H1 (cell line): ENCODE results near the gene SLC22A14. TPM values are rescaled to one million over a fixed set of nuclear protein-coding genes. Genes with fewer than 3 reads are reported as not detected.

Source experiments
- CTCF ChIA-PET: fragments of 300-600 bp; sonication (Branson Sonifier 250); formaldehyde crosslinking; loops from one replicate; lab custom pipeline; 2021; ENCODE audit not compliant: partially characterized antibody; lab: Charles Lee
- POLR2A ChIA-PET: fragments of 300-600 bp; sonication (Branson Sonifier 250); formaldehyde crosslinking; loops from one replicate; lab custom pipeline; 2021; ENCODE audit warnings: inconsistent platforms; ENCODE audit not compliant: partially characterized antibody; lab: Charles Lee
- DNase-seq, 2 experiments: peaks; one replicate each; pipeline versions ENCODE4 v3.0.0 to v3.0.0-alpha.2; 2010 to 2022; ENCODE audit warnings: low spot score in 2 of 2, low read depth in 1 of 2, mixed read lengths in 1 of 2
- FAIRE-seq: peaks from 2 replicates; lab custom pipeline; 2011; peaks lifted over from hg19 to GRCh38; lab: Jason Lieb, UNC
- H2AFZ ChIP-seq: 2 replicates; pipeline ENCODE4 v1.8.1; 2012; ENCODE audit warnings: low read length, inconsistent platforms
- H2AK5ac ChIP-seq: 2 replicates; pipeline ENCODE4 v1.6.1; 2013; ENCODE audit warnings: low read depth, low read length
- H2BK120ac ChIP-seq: replicated peaks from 2 replicates; pipeline ENCODE3; 2013; ENCODE audit warnings: low read depth, low read length, inconsistent platforms
- H2BK12ac ChIP-seq: 2 replicates; pipeline ENCODE4 v1.6.1; 2013; ENCODE audit warnings: low read depth, low read length
- H2BK15ac ChIP-seq: 2 replicates; pipeline ENCODE4 v1.6.1; 2013; ENCODE audit warnings: low read length
- H2BK20ac ChIP-seq: 2 replicates; pipeline ENCODE4 v1.6.1; 2013; ENCODE audit warnings: low read length
- H2BK5ac ChIP-seq: 2 replicates; pipeline ENCODE4 v1.6.1; 2013; ENCODE audit warnings: low read depth, low read length
- H3K14ac ChIP-seq: 2 replicates; pipeline ENCODE4 v1.6.1; 2013; ENCODE audit warnings: inconsistent platforms; ENCODE audit not compliant: insufficient read length
- H3K18ac ChIP-seq: 2 replicates; pipeline ENCODE4 v1.6.1; 2013; ENCODE audit warnings: low read length; ENCODE audit errors: extremely low read depth
- H3K23ac ChIP-seq: 2 replicates; pipeline ENCODE4 v1.6.1; 2013; ENCODE audit warnings: inconsistent platforms; ENCODE audit not compliant: insufficient read length
- H3K23me2 ChIP-seq: 2 replicates; pipeline ENCODE4 v1.6.1; 2013; ENCODE audit warnings: low read depth, low read length
- H3K27ac ChIP-seq: 2 replicates; pipeline ENCODE4 v1.6.1; 2011; ENCODE audit warnings: low read depth, low read length, inconsistent platforms
- H3K27me3 ChIP-seq, 4 experiments: replicated peaks in 1 of 4; 1 replicate in 1 of 4; 2 replicates in 3 of 4; pipeline versions ENCODE4 v1.6.1 to v1.8.1; 2011 to 2013; ENCODE audit warnings: low read length in 3 of 4, mild to moderate bottlenecking in 3 of 4, inconsistent platforms in 2 of 4, mixed read lengths in 2 of 4, moderate library complexity in 1 of 4; ENCODE audit not compliant: control insufficient read depth in 3 of 4, insufficient read depth in 3 of 4; ENCODE audit errors: extremely low read depth in 1 of 4
- H3K36me3 ChIP-seq, 4 experiments: 2 replicates each; pipeline versions ENCODE4 v1.6.1 to v1.8.1; 2011 to 2013; ENCODE audit warnings: mild to moderate bottlenecking in 4 of 4, low read length in 3 of 4, moderate library complexity in 2 of 4, control low read depth in 1 of 4, inconsistent platforms in 1 of 4; ENCODE audit not compliant: insufficient read depth in 4 of 4, control insufficient read depth in 2 of 4
- H3K4ac ChIP-seq: replicated peaks from 2 replicates; pipeline ENCODE3; 2013; ENCODE audit warnings: low read length, low read depth, mixed read lengths, inconsistent platforms; ENCODE audit not compliant: insufficient read length
- H3K4me1 ChIP-seq, 4 experiments: replicated peaks in 1 of 4; 1 replicate in 1 of 4; 2 replicates in 3 of 4; pipeline versions ENCODE4 v1.6.1 to v1.8.1; 2011 to 2013; ENCODE audit warnings: low read length in 3 of 4, inconsistent platforms in 2 of 4, mixed read lengths in 1 of 4; ENCODE audit not compliant: insufficient read depth in 4 of 4, control insufficient read depth in 3 of 4
- H3K4me2 ChIP-seq, 2 experiments: 2 replicates each; pipeline versions ENCODE4 v1.6.1 to v1.8.1; 2011 to 2013; ENCODE audit warnings: low read depth in 2 of 2, low read length in 2 of 2, control low read depth in 1 of 2, inconsistent platforms in 1 of 2, mild to moderate bottlenecking in 1 of 2; ENCODE audit not compliant: insufficient read depth in 1 of 2
- H3K4me3 ChIP-seq, 4 experiments: fragments of 200-600, 300-600 bp in 1 of 4; sonication (generic), shearing (Covaris generic), sonication (Bioruptor Twin) in 1 of 4; 2 replicates each; pipeline versions ENCODE4 v1.5.1 to v1.8.1; 2011 to 2016; ENCODE audit warnings: low read length in 4 of 4, low read depth in 3 of 4, control low read depth in 2 of 4, inconsistent platforms in 2 of 4, mild to moderate bottlenecking in 2 of 4, mixed read lengths in 1 of 4, moderate library complexity in 1 of 4; ENCODE audit not compliant: insufficient read depth in 2 of 4; ENCODE audit errors: extremely low read depth in 1 of 4
- H3K56ac ChIP-seq: replicated peaks from 2 replicates; pipeline ENCODE3; 2013; ENCODE audit warnings: low read depth, mild to moderate bottlenecking, mixed read lengths, low read length, inconsistent platforms; ENCODE audit not compliant: insufficient read length
- H3K79me1 ChIP-seq: 2 replicates; pipeline ENCODE4 v1.6.1; 2013; ENCODE audit warnings: low read depth, low read length, control low read depth
- H3K79me2 ChIP-seq, 2 experiments: 2 replicates each; pipeline versions ENCODE4 v1.6.1 to v1.8.1; 2012 to 2013; ENCODE audit warnings: low read length in 2 of 2, mild to moderate bottlenecking in 2 of 2, inconsistent platforms in 1 of 2; ENCODE audit not compliant: insufficient read depth in 2 of 2, control insufficient read depth in 1 of 2
- H3K9ac ChIP-seq, 4 experiments: replicated peaks in 1 of 4; 1 replicate in 1 of 4; 2 replicates in 3 of 4; pipeline versions ENCODE4 v1.6.1 to v1.8.1; 2011 to 2013; ENCODE audit warnings: low read depth in 3 of 4, low read length in 3 of 4, control low read depth in 2 of 4, mild to moderate bottlenecking in 2 of 4, moderate library complexity in 2 of 4, inconsistent platforms in 1 of 4; ENCODE audit errors: extremely low read depth in 1 of 4
- H3K9me3 ChIP-seq, 2 experiments: 2 replicates each; pipeline versions ENCODE4 v1.6.1 to v1.8.1; 2012 to 2013; ENCODE audit warnings: mild to moderate bottlenecking in 2 of 2, moderate library complexity in 2 of 2, control low read depth in 1 of 2, inconsistent platforms in 1 of 2, low read depth in 1 of 2, low read length in 1 of 2, mixed read lengths in 1 of 2; ENCODE audit not compliant: insufficient read depth in 2 of 2
- H4K20me1 ChIP-seq, 2 experiments: replicated peaks in 1 of 2; 2 replicates each; pipeline versions ENCODE3 to v1.8.1; 2011 to 2013; ENCODE audit warnings: inconsistent platforms in 2 of 2, low read length in 2 of 2, mild to moderate bottlenecking in 1 of 2; ENCODE audit not compliant: insufficient read depth in 2 of 2, control insufficient read depth in 1 of 2
- H4K5ac ChIP-seq: 2 replicates; pipeline ENCODE4 v1.6.1; 2013; ENCODE audit warnings: low read length, low read depth, mixed read lengths, inconsistent platforms; ENCODE audit not compliant: insufficient read length
- H4K8ac ChIP-seq: 2 replicates; pipeline ENCODE4 v1.8.0; 2013; ENCODE audit warnings: mild to moderate bottlenecking, moderate library complexity, low read length, inconsistent platforms; ENCODE audit not compliant: insufficient read depth; ENCODE audit errors: extremely low read depth
- H4K91ac ChIP-seq: replicated peaks from 2 replicates; pipeline ENCODE3; 2013; ENCODE audit warnings: low read length, mixed read lengths, inconsistent platforms; ENCODE audit not compliant: insufficient read length
- SRF ChIP-seq: IDR thresholded peaks from 2 replicates; pipeline ENCODE4 v1.6.1; 2011; ENCODE audit warnings: mild to moderate bottlenecking, low read depth, low read length, moderate library complexity
- TAF1 ChIP-seq: IDR thresholded peaks from 2 replicates; pipeline ENCODE4 v1.6.1; 2011; ENCODE audit warnings: mild to moderate bottlenecking, low read depth, low read length
- WGBS, 2 experiments: shearing (Covaris generic) in 1 of 2; methylation state at CpG; one replicate each; pipeline versions ENCODE4 v1.1.6 to v1.1.7; 2013 to 2015; ENCODE audit warnings: low lambda C conversion rate in 2 of 2, mixed read lengths in 2 of 2, inconsistent platforms in 1 of 2, low coverage in 1 of 2, missing lambda C conversion rate in 1 of 2; ENCODE audit not compliant: insufficient replicate concordance in 2 of 2, insufficient coverage in 1 of 2, insufficient read length in 1 of 2; ENCODE audit errors: extremely low coverage in 1 of 2, missing lambda C conversion rate in 1 of 2; 5-methylcytosine and 5-hydroxymethylcytosine counted together
- polyA plus RNA-seq, 7 experiments: library from polyadenylated mRNA; depleted of rRNA in 3 of 7; stranded (reverse) in 5 of 7; unstranded in 2 of 7; fragments of >200 nt in 5 of 7; fragments of 200-250 nt in 2 of 7; gene quantifications; 1 replicate in 5 of 7; 2 replicates in 1 of 7; 4 replicates in 1 of 7; pipeline versions ENCODE4 v1.2.1 to v1.2.3, GENCODE V29; 2011 to 2013; ENCODE audit warnings: missing spikeins in 2 of 7, mixed read lengths in 2 of 7
- total RNA-seq: library from RNA; stranded (reverse); fragmentation: NEBNext Ultra II Directional; extraction: Animal tissue kit (Norgen Biotek cat#: 25700); gene quantifications from 2 replicates; pipeline ENCODE4 v1.2.1, GENCODE V29; 2021

SLC22A14 gene
- total and polyA plus RNA-seq, 2 of the 8 experiments (the other 6 are each of a cell fraction or from before 2014, with no cell fraction given): 0.03 TPM; not detected in 1

GRCh38 chr3:38253704-38254103, 28.4 kb upstream of the SLC22A14 start:
- H2AK5ac ChIP-seq: no peak overlapping the region
- H3K9me3 ChIP-seq: no peaks in the 10 kb centered on the region
- H3K79me1 ChIP-seq: peaks cover 2% of the 10 kb centered on the region
- H2BK20ac ChIP-seq: no peak overlapping the region
- H3K23me2 ChIP-seq: no peaks in the 10 kb centered on the region
- H2BK5ac ChIP-seq: no peak overlapping the region
- no peaks in the 10 kb centered on the region for H3K4me1 ChIP-seq
- no peak for FAIRE-seq
- H2BK15ac ChIP-seq: no peak overlapping the region
- H2AFZ ChIP-seq: no peak overlapping the region
- peaks cover 0 to 4% of the 10 kb centered on the region in 2 experiments for H4K20me1 ChIP-seq
- H4K91ac ChIP-seq: no peak overlapping the region
- no peak overlapping the region for H3K4ac ChIP-seq
- H2BK120ac ChIP-seq: no peak overlapping the region
- H3K27ac ChIP-seq: no peak overlapping the region
- no peak overlapping the region for H3K4me3 ChIP-seq
- H3K4me2 ChIP-seq: no peak overlapping the region
- POLR2A ChIA-PET: no interaction called here
- H3K36me3 ChIP-seq: peaks cover 14 to 41% (median 34%) of the 10 kb centered on the region in 4 experiments
- no peak overlapping the region for H2BK12ac ChIP-seq
- TF ChIP-seq TAF1 (no peak), SRF (no peak)
- no peak overlapping the region for H4K8ac ChIP-seq
- 92% methylated on average over 4 of the region's 4 CpGs; no CpG with 5 or more reads in 1 of the 2 experiments for WGBS, 2 experiments
- no peak overlapping the region for H3K23ac ChIP-seq
- DNase-seq: no peak
- no peak overlapping the region for H4K5ac ChIP-seq
- H3K18ac ChIP-seq: no peak overlapping the region
- H3K14ac ChIP-seq: no peak overlapping the region
- CTCF ChIA-PET: interaction anchor here (2.0 kb wide), 1 partner anchor 13 kb away, joined by 7 read pairs; no protein-coding TSS in a partner anchor
- H3K27me3 ChIP-seq: no peaks in the 10 kb centered on the region
- no peaks in the 10 kb centered on the region for H3K79me2 ChIP-seq
- no peak overlapping the region for H3K9ac ChIP-seq
- H3K56ac ChIP-seq: no peak overlapping the region
